Measurements from ENCODE around the gene USP34. TPM values are rescaled to one million over a fixed set of nuclear protein-coding genes. Genes with fewer than 3 reads are reported as not detected.
A peak's percentile ranks its signal among the peaks of the same experiment; 100 is the strongest.

Gene USP34
- total and polyA plus RNA-seq, 7 donors, result 40.2 to 71.5 (median 54.0) TPM

GRCh38 chr2:61438670-61439069 is 32.2 kb downstream of the USP34 start:
- H3K4me3 ChIP-seq, result no peak overlapping the region
- peak overlapping the region; percentile 80 for H3K27ac ChIP-seq
- peaks cover 72% of the 10 kb centered on the region for H3K4me1 ChIP-seq
- TF ChIP-seq, protein P1, sequence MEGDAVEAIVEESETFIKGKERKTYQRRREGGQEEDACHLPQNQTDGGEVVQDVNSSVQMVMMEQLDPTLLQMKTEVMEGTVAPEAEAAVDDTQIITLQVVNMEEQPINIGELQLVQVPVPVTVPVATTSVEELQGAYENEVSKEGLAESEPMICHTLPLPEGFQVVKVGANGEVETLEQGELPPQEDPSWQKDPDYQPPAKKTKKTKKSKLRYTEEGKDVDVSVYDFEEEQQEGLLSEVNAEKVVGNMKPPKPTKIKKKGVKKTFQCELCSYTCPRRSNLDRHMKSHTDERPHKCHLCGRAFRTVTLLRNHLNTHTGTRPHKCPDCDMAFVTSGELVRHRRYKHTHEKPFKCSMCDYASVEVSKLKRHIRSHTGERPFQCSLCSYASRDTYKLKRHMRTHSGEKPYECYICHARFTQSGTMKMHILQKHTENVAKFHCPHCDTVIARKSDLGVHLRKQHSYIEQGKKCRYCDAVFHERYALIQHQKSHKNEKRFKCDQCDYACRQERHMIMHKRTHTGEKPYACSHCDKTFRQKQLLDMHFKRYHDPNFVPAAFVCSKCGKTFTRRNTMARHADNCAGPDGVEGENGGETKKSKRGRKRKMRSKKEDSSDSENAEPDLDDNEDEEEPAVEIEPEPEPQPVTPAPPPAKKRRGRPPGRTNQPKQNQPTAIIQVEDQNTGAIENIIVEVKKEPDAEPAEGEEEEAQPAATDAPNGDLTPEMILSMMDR (IDR thresholded peaks at IDR 0.05), result no peak
- H3K9me3 ChIP-seq, result no peaks in the 10 kb centered on the region
- H3K27me3 ChIP-seq (ENCODE audit: insufficient read depth in 3 of 3, low read length in 2 of 3), result no peaks in the 10 kb centered on the region
- ATAC-seq, result no peak
- no peaks in the 10 kb centered on the region for H3K36me3 ChIP-seq (ENCODE audit: insufficient read depth in 1 of 2, low read depth in 1 of 2)
- intact Hi-C loops (cut with DNase I), result no loop called here
- DNase-seq, result no peak

GRCh38 chr2:61437170-61437569 is 33.7 kb downstream of the USP34 start:
- Histone ChIP-seq H3K36me3 (ENCODE audit: insufficient read depth in 1 of 2, low read depth in 1 of 2) (no peaks in the 10 kb centered on the region), H3K27me3 (ENCODE audit: insufficient read depth in 3 of 3, low read length in 2 of 3) (no peaks in the 10 kb centered on the region), H3K9me3 (no peaks in the 10 kb centered on the region), H3K4me3 (no peak overlapping the region), H3K27ac (peak overlapping the region; percentile 54), H3K4me1 (peaks cover 70% of the 10 kb centered on the region)
- ATAC-seq, result no peak
- 75 to 91% (median 75%) methylated on average over 4 of the region's 4 CpGs for WGBS, 3 donors
- TF ChIP-seq, protein P1 (IDR thresholded peaks at IDR 0.05), result no peak
- intact Hi-C loops (cut with DNase I), result no loop called here
- DNase-seq, result no peak

GRCh38 chr2:61436092-61436491 is 34.8 kb downstream of the USP34 start:
- ATAC-seq (peak; percentile 22 to 73 (median 50)), DNase-seq (no peak)
- TF ChIP-seq, protein P1 (IDR thresholded peaks at IDR 0.05), result no peak
- peak overlapping the region; percentile 0 for H3K4me3 ChIP-seq
- intact Hi-C loops (cut with DNase I), result no loop called here
- peak overlapping the region; percentile 54 for H3K27ac ChIP-seq
- WGBS, 3 donors, result 16 to 35% (median 17%) methylated on average over 2 of the region's 2 CpGs
- H3K27me3 ChIP-seq (ENCODE audit: insufficient read depth in 3 of 3, low read length in 2 of 3), result no peaks in the 10 kb centered on the region
- no peaks in the 10 kb centered on the region for H3K9me3 ChIP-seq
- no peaks in the 10 kb centered on the region for H3K36me3 ChIP-seq (ENCODE audit: insufficient read depth in 1 of 2, low read depth in 1 of 2)
- peaks cover 60% of the 10 kb centered on the region for H3K4me1 ChIP-seq

- Histone ChIP-seq H3K9me3 (no peaks in the 10 kb centered on the region), H3K4me3 (no peak overlapping the region), H3K4me1 (peaks cover 57% of the 10 kb centered on the region), H3K36me3 (ENCODE audit: insufficient read depth in 1 of 2, low read depth in 1 of 2) (no peaks in the 10 kb centered on the region), H3K27ac (peak overlapping the region; percentile 54), H3K27me3 (ENCODE audit: insufficient read depth in 3 of 3, low read length in 2 of 3) (no peaks in the 10 kb centered on the region)
- no peak for DNase-seq
- intact Hi-C loops (cut with DNase I), result no loop called here
- TF ChIP-seq, protein P1 (IDR thresholded peaks at IDR 0.05), result no peak
- ATAC-seq, result no peak
- 97 to 100% (median 100%) methylated on average over 1 of the region's 1 CpG for WGBS, 3 donors
These were observed 35.6 kb downstream of the USP34 start for GRCh38 chr2:61435291-61435690.

GRCh38 chr2:61434314-61434713 is 36.6 kb downstream of the USP34 start:
- ATAC-seq, result peak; percentile 70 to 85 (median 80)

More at GRCh38 chr2:61434314-61434713, 36.6 kb downstream of the USP34 start:
- TF ChIP-seq, protein P1 (IDR thresholded peaks at IDR 0.05), result no peak
- no peaks in the 10 kb centered on the region for H3K36me3 ChIP-seq (ENCODE audit: insufficient read depth in 1 of 2, low read depth in 1 of 2)
- peaks cover 47% of the 10 kb centered on the region for H3K4me1 ChIP-seq
- no peaks in the 10 kb centered on the region for H3K9me3 ChIP-seq
- no peaks in the 10 kb centered on the region for H3K27me3 ChIP-seq (ENCODE audit: insufficient read depth in 3 of 3, low read length in 2 of 3)
- intact Hi-C loops (cut with DNase I), result no loop called here
- DNase-seq, result peak; percentile 70 to 80
- no peak overlapping the region for H3K4me3 ChIP-seq
- H3K27ac ChIP-seq, result peak overlapping the region; percentile 54

Measured in psoas muscle (tissue), 8 donors.